ENCODE measurements around the gene ROPN1.
"Not testable (repeated sequence)": the region's sequence is repeated elsewhere in the genome, so short reads cannot be mapped to it uniquely, and the experiment has no call there.

Gene ROPN1

DNA sequence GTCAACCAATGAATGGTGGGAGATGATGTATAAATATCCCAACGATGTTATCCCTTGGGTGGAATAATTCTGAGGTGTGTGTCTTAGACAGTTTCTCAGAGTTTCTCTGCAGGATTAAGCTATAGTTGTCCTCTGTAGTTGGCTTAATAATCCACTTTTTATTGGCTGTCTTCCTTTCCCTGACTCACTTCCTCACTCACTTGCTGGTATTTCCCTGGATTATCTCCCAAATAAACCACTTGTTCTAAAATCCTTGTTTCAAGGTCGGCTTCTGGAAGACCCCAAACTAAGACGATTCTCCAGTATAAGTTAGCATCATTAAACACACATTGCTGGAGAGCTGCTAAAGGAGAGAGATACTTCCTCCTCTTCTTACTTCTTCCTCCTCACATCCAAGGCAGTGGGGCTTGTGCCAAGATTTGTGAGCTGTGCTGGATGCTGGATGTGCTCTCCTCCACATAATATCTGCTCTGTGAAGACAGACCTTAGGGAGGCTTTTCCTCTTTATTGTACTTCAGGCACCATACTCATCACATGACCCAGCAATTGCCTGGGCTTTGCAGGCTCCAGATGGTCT, 22.5 kb upstream of the ROPN1 start:
- no peak for TF ChIP-seq EZH2 (IDR thresholded peaks at IDR 0.05; ENCODE audit: borderline replicate concordance, low read depth, low read length, severe bottlenecking)
- TF ChIP-seq, protein P1, sequence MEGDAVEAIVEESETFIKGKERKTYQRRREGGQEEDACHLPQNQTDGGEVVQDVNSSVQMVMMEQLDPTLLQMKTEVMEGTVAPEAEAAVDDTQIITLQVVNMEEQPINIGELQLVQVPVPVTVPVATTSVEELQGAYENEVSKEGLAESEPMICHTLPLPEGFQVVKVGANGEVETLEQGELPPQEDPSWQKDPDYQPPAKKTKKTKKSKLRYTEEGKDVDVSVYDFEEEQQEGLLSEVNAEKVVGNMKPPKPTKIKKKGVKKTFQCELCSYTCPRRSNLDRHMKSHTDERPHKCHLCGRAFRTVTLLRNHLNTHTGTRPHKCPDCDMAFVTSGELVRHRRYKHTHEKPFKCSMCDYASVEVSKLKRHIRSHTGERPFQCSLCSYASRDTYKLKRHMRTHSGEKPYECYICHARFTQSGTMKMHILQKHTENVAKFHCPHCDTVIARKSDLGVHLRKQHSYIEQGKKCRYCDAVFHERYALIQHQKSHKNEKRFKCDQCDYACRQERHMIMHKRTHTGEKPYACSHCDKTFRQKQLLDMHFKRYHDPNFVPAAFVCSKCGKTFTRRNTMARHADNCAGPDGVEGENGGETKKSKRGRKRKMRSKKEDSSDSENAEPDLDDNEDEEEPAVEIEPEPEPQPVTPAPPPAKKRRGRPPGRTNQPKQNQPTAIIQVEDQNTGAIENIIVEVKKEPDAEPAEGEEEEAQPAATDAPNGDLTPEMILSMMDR (IDR thresholded peaks at IDR 0.05; ENCODE audit: borderline replicate concordance, extremely low read depth, low read length, poor library complexity, severe bottlenecking): no peak
- Histone ChIP-seq H3K27ac (ENCODE audit: low read length) (no peak overlapping the region), H4K20me1 (ENCODE audit: insufficient read depth, low read length) (no peaks in the 10 kb centered on the region), H3K27me3 (ENCODE audit: insufficient read depth, low read length, poor library complexity) (peaks cover 6% of the 10 kb centered on the region), H3K4me3 (ENCODE audit: low read depth in 1 of 2, low read length in 2 of 2) (no peak overlapping the region), H3K4me2 (ENCODE audit: insufficient read depth, low read length) (no peak overlapping the region), H3K4me1 (ENCODE audit: insufficient read depth, low read length) (no peaks in the 10 kb centered on the region), H3K79me2 (ENCODE audit: insufficient read depth, low read length) (no peaks in the 10 kb centered on the region), H3K9ac (ENCODE audit: low read depth, low read length) (no peak overlapping the region), H2AFZ (ENCODE audit: low read depth, low read length) (no peak overlapping the region), H3K9me3 (ENCODE audit: insufficient read depth, low read length, severe bottlenecking) (no peaks in the 10 kb centered on the region), H3K36me3 (ENCODE audit: insufficient read depth, low read length) (no peaks in the 10 kb centered on the region)
- ATAC-seq (ENCODE audit: insufficient read depth, low read depth) (no peak), DNase-seq (no peak)

DNA sequence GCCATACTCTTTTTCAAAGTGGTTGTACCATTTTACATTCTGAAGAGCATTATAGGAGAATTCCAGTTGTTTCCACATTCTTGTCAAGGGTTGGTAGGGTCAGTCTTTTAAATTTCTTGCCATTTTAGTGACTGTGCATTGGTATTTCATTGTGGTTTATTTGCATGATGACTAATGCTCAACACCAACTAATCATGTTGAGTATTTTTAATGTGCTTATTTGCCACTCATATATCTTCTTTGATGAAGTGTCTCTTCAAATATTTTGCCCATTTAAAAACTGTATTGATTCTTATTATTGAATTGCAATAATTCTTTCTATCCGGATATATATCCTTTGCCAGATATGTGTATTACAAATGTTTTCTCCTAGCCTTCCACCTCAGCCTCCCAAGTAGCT, 16.4 kb upstream of the ROPN1 start:
- not testable (repeated sequence) for DNase-seq; H3K27ac ChIP-seq (ENCODE audit: low read length); H3K9ac ChIP-seq (ENCODE audit: low read depth, low read length); H3K36me3 ChIP-seq (ENCODE audit: insufficient read depth, low read length); H3K79me2 ChIP-seq (ENCODE audit: insufficient read depth, low read length); ATAC-seq (ENCODE audit: insufficient read depth, low read depth); H3K4me3 ChIP-seq (ENCODE audit: low read depth in 1 of 2, low read length in 2 of 2); H3K9me3 ChIP-seq (ENCODE audit: insufficient read depth, low read length, severe bottlenecking); H2AFZ ChIP-seq (ENCODE audit: low read depth, low read length); H3K4me1 ChIP-seq (ENCODE audit: insufficient read depth, low read length); H3K4me2 ChIP-seq (ENCODE audit: insufficient read depth, low read length); H4K20me1 ChIP-seq (ENCODE audit: insufficient read depth, low read length); H3K27me3 ChIP-seq (ENCODE audit: insufficient read depth, low read length, poor library complexity)

DNA sequence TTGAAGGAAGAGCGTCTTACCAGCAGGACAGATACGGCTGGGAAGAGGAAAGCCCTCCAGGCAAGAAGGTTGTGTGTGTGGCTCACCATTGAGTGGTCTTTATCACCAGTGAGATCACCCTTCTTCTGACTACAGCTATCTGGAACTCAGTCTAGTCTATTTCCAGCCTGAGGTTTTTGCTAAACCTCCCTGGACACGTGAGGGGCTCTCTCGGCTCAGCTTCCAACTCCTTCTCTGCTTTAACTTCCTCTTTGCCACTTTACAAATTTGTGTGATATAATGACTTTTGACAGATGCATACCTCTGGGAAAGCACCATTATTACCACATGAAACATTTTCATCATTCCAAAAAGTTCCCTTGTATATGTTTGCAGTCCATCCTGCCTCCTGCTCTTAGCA, 15.3 kb upstream of the ROPN1 start:
- H3K9me3 ChIP-seq (ENCODE audit: insufficient read depth, low read length, severe bottlenecking): no peaks in the 10 kb centered on the region
- no peaks in the 10 kb centered on the region for H4K20me1 ChIP-seq (ENCODE audit: insufficient read depth, low read length)
- no peaks in the 10 kb centered on the region for H3K36me3 ChIP-seq (ENCODE audit: insufficient read depth, low read length)
- no peak overlapping the region for H3K9ac ChIP-seq (ENCODE audit: low read depth, low read length)
- no peak overlapping the region for H3K27ac ChIP-seq (ENCODE audit: low read length)
- no peaks in the 10 kb centered on the region for H3K27me3 ChIP-seq (ENCODE audit: insufficient read depth, low read length, poor library complexity)
- no peak overlapping the region for H3K4me3 ChIP-seq (ENCODE audit: low read depth in 1 of 2, low read length in 2 of 2)
- no peak for TF ChIP-seq EZH2 (IDR thresholded peaks at IDR 0.05; ENCODE audit: borderline replicate concordance, low read depth, low read length, severe bottlenecking)
- TF ChIP-seq, protein P1 (IDR thresholded peaks at IDR 0.05; ENCODE audit: borderline replicate concordance, extremely low read depth, low read length, poor library complexity, severe bottlenecking): no peak
- H3K79me2 ChIP-seq (ENCODE audit: insufficient read depth, low read length): no peaks in the 10 kb centered on the region
- DNase-seq (no peak), ATAC-seq (ENCODE audit: insufficient read depth, low read depth) (no peak)
- H2AFZ ChIP-seq (ENCODE audit: low read depth, low read length): no peak overlapping the region
- H3K4me1 ChIP-seq (ENCODE audit: insufficient read depth, low read length): no peaks in the 10 kb centered on the region
- H3K4me2 ChIP-seq (ENCODE audit: insufficient read depth, low read length): no peak overlapping the region

DNA sequence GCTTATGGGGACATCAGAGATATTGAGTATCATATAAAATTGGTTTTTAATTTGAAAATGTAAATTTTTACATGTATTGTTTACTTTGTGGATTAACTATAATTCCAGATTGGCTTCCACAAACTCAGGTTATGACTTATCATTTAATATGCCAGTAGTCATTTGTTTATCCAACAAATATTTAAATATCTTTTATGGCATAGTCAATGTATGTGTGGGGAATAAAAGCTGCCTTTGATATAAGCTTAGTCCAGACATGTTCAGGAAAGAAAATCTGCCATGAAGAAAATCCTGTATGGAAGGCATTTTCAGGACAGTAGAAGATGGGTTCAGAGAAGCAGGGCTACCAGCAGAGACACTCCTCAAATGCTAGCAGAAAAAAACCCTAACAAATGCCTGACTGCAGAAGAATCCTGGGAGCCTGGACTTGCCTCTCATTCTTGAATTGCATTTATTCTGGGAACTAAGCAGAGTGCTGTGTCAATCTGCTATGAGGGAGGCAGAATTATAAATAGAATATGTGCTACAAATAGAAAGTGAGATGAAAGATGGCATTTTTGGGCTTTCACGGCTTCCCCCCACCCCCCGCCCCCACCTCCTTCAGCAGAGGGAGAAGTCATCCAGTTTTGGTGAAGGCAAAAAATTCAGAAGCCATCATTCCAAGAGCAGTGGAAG, 10.6 kb upstream of the ROPN1 start:
- H3K36me3 ChIP-seq (ENCODE audit: insufficient read depth, low read length); H3K27ac ChIP-seq (ENCODE audit: low read length); DNase-seq; H3K9ac ChIP-seq (ENCODE audit: low read depth, low read length); H3K9me3 ChIP-seq (ENCODE audit: insufficient read depth, low read length, severe bottlenecking); H3K4me1 ChIP-seq (ENCODE audit: insufficient read depth, low read length); H3K27me3 ChIP-seq (ENCODE audit: insufficient read depth, low read length, poor library complexity); ATAC-seq (ENCODE audit: insufficient read depth, low read depth); H2AFZ ChIP-seq (ENCODE audit: low read depth, low read length); H3K79me2 ChIP-seq (ENCODE audit: insufficient read depth, low read length); H4K20me1 ChIP-seq (ENCODE audit: insufficient read depth, low read length); H3K4me3 ChIP-seq (ENCODE audit: low read depth in 1 of 2, low read length in 2 of 2); H3K4me2 ChIP-seq (ENCODE audit: insufficient read depth, low read length): not testable (repeated sequence)

DNA sequence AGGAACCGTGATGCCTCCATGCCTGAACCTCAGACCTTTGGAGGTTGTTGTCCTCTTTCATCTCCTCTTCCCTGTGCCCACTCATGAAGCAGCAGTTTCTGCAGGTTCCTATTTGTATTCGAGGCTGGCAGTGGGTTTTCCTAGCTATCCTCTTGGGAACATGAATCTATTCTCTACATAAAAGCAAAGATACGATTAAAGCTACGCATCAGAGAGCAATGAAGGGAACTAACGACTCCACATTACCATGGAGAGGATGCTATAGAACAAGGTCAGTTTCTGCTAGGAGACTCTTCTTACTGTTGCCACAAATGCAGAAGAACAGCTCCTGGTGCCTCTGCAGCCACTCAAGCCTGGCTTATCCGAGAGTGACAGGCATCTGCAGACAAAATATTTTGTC, 9.4 kb upstream of the ROPN1 start:
- not testable (repeated sequence) for H3K4me2 ChIP-seq (ENCODE audit: insufficient read depth, low read length); H4K20me1 ChIP-seq (ENCODE audit: insufficient read depth, low read length); H3K36me3 ChIP-seq (ENCODE audit: insufficient read depth, low read length); H3K9ac ChIP-seq (ENCODE audit: low read depth, low read length); H2AFZ ChIP-seq (ENCODE audit: low read depth, low read length); ATAC-seq (ENCODE audit: insufficient read depth, low read depth); DNase-seq; H3K79me2 ChIP-seq (ENCODE audit: insufficient read depth, low read length); H3K27ac ChIP-seq (ENCODE audit: low read length); H3K4me1 ChIP-seq (ENCODE audit: insufficient read depth, low read length); H3K4me3 ChIP-seq (ENCODE audit: low read depth in 1 of 2, low read length in 2 of 2); H3K9me3 ChIP-seq (ENCODE audit: insufficient read depth, low read length, severe bottlenecking); H3K27me3 ChIP-seq (ENCODE audit: insufficient read depth, low read length, poor library complexity)
